Stimulated activated CD4-positive, alpha-beta T cell treated with anti-CD3 and anti-CD28 coated beads, Interleukin-12 subunit alpha, Interleukin-12 subunit beta, amount 100 ng/mL, for 24 hours (primary cell): ENCODE measurements around the gene CIB4.

Source experiments
- DNase-seq, 2 experiments: peaks; one replicate each; pipeline ENCODE4 v3.0.0-alpha.2; 2020; ENCODE audit warnings: low read depth in 2 of 2

Gene CIB4

DNA sequence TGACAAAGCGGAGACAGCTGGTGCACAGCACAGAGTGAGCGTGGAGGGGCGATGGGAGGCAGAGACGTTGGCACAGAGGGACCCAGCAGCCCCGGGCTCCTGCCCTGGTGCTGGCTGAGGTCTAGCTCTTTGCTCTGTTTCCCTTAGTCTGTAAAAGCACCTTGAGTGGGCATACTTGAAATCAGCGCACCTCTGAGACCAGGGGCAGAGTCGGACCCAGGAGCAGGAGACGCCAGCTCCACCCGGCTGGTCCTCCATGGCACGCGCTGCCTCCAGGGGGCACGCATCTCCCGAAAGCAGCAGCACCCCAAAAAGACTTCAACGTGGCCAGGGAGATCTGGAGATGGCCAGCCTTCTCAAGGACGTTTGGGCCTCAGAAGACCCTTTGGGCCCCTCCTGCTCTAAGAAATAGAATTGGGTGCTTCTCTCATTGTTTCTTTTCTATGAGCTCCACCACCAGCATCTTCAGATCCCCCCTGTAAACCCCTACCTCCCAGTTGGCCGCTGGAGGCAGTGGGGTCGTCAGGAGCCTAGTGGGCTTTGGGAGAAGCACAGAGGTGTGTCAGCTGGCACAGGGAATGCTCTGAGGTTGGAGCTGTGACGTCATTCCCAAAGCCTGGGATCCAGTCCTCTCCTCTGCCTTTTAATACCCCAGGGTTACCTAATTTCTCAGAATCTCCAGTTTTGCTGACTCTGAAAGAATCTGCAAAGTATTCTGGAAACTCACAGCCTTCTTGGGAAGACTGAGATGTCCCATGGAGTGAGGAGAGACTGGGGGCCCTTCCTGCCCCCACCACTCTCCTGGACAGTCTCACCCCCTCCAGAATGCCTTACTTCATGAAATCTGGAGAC, 58.9 kb downstream of the CIB4 start:
- no peak for DNase-seq

DNA sequence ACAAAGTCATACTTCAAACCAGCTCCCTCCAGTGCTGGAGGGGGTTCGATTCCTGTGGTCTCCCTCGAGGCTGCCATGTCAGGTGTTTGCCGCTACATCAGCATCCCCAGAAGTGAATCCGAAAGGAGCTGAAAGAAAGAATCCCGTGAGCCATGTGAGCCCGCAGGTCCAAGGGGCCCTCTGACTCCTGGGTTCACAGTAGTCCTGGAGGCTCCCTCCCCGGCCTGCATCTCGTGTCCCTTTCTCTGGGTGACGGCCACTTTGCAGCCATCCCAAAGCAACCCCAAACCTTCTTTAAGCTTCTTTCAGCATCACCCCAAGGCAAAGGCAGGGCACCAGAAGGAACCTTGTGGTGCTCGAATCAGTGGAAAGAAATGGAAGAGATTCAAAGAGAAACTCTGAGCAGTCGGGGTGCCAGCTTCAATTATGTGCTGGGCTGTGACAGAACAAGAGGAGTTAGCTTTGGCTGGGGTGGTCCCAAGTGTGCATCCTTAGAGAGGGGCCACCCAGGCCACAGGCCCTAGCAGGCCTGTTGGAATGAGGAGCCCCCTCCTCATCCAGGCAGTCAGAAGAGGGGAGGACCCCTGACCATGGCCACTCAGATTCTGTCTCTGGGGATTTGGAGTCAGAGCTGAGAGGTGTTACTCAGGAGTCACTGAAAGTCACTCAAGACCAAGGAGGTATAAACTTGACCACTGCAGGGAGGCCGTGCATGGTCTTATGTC, 59.7 kb downstream of the CIB4 start:
- DNase-seq = no peak

DNA sequence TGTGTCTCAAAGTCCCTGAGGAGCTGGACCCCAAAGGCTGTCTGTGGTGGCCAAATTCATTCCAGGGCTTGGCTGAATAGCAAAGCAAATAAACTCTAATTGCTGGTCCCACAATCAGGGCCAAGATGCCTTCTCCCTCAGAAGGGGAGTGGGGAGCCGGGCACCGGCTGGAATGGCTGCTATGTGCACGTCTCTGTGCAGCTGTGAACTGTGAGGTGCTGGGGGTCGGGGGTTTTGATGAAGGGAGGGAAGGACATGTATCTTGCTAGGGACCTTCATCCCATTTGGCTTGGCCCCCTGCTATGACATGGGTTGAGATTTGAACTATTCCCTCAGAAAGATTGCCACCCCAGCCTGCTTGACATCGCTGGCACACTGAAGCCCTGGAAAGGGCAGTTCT, 60.4 kb downstream of the CIB4 start:
- no peak for DNase-seq

DNA sequence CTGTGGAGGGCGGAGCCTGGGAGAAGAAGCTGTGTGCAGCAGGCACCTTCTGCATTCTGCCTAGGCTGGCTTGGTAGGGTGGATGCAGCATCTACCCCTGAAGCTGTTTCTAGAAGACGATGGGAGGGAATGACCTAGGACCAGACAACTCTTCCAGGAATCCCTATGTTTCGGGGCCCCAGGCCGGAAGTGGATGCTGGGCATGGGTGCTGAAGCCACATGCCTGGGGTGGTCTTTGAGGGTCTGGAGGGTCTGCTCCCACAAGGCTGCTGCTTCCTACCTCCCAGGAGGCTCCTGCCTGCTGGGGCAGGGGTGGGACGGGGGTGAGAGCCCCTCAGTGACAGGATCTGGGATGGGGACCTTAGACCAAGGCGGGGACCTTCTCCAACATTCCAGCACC, 61.0 kb downstream of the CIB4 start:
- DNase-seq = no peak

DNA sequence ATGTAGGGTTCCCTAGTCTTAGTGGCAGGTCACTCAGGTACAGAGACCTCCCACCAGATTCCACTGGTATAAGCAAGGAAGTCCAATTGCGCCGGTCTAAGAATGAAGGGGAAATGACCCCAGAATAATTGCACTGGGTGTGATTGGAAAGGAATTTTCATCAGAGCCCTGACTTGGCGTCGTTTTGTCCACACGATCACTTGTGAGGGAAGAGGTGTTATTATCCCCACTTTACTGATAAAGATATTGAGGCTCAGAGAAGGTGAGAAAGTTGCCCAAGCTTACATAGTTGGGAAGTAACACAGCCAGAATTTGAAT, 61.5 kb downstream of the CIB4 start:
- no peak for DNase-seq

DNA sequence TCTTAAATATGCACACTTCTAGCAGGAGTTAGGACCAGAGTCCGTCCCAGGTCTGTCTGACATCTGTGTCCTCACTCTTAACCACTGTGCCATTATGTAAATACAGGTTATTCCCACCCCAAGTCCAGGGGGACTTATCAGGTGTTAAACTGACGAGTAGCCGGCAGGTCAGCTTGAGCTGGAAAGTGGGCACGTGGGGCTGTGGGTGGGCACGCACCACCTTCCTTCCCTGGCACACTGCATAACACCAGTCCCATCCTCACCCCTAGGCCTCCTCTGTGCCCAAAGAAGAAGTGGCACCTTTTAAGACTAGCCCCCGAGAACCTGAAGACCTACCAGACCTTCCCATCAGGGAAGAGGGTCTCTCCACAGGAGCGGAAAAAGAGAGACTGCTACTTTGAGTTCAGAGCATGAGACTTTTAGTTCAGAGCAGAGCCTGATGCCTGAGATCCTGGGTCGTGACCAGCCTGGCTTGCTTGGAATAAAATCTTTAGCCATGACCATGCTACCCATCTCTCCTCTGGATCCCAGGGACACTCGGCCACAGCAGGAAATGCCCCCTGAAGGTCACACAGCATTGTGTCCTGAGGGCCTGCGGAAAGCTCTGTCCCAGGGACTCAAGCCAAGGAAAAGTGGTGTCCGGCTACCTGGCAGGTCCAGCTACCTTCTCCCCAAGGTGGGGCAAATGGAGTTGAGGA, 62.0 kb downstream of the CIB4 start:
- no peak for DNase-seq

DNA sequence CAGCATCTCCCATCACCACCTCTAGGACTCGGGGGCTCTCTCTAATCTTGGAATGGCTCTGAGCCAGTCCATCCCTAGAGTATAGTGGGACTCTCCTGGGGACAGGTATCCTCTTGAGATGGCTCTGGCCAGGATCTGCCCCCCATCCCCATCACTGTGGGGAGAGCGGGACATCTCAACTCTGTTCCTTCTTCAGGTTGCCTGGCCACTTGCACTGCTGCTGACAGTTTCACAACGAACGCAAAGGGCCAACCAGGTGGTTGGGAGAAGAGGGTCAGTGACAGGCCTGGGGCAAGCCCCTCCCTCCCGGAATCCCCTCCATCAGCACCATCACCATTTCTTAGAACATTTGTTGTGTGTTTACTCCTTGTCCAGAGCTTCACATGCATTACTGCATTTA, 62.6 kb downstream of the CIB4 start:
- DNase-seq = no peak

DNA sequence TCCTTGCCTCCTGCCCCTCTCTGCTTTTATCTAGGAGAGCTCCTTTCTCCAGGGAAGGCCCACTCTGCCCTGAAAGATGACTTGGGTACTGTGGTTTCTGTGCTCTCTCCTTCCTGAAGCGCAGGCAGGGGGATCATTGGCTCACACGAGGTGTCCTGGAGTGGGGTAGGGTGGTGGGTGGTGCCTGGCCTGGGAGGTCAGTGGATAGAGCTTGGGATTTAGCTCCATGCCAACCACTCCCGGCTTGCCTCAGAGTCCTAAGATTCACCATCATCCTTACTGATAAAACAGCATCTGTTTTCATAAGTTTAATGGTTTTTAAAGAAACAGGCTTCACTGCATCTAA, 63.1 kb downstream of the CIB4 start:
- DNase-seq = no peak

DNA sequence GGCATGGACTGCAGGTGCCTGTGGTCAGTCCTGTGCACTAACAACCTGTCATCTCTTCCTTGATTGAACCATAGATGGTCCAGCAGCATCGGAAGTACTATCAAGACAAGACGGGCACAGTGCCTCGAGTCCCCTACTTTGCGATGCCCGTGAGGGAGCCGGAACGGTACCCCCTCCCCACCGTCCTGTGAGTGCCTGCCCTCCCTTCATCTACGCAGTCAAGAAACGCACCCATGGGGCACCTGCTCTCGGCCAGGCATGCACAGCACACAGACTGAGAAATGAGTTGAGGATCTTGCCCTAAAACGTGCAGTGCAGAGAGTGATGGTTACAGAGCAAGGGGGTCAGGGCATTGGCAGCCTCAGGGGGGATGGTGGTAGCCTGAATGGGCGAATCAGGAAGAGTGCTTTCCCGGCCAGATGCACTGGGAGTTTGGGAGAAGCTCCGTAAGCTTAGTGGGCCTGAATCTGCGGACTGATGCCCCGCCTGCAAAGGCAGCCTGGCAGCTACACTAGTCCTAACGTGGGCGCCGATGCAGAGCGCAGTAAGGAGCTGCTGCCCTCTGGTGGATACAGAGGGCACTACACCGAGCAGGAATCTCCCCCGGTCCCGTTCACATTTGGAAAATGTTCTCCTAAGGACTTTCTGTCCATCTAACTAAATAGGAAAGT, 63.6 kb downstream of the CIB4 start:
- DNase-seq = peak; percentile 39 to 62

DNA sequence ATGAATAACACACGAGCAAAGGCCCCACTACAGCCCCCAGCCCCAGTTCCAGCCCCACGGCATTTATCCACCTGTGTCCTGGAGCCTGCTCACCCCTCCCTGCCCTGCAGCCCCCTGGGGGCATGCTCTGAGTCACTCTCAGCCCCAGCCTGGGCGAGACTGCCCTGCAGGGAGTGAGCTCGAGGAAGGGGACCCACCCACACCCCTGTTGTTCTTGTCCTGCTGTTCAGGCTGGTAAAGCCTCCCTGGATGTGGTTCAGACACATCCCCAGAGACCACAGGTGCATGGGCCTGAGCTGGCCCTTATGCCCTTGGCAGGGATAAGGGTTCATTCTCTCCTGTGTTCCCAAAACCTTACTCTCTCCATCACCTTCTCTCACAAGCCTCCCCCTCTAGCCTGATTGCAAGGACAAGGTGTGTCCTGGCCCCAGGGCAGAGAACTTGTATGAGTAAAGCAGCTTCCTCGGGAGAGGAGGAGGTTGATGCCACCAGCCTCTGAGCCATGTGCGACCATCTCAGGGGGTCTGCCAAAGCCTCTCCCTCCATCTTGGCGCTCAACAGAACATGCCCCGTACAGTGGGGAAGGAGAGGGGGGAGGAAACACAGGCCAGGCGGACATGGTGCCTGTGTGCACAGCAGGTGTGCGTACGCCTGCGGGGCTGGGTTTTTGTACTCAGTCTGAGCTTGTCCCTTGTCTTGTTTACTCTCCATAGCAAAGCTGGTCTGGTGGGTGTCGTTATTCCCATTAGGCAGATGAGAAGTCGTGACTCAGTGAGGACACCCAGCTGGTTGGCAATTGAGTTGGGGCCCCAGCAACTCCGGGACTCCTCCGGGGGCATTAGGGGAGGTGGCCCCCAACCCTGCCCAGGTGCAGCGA, 64.4 kb downstream of the CIB4 start:
- DNase-seq = no peak

DNA sequence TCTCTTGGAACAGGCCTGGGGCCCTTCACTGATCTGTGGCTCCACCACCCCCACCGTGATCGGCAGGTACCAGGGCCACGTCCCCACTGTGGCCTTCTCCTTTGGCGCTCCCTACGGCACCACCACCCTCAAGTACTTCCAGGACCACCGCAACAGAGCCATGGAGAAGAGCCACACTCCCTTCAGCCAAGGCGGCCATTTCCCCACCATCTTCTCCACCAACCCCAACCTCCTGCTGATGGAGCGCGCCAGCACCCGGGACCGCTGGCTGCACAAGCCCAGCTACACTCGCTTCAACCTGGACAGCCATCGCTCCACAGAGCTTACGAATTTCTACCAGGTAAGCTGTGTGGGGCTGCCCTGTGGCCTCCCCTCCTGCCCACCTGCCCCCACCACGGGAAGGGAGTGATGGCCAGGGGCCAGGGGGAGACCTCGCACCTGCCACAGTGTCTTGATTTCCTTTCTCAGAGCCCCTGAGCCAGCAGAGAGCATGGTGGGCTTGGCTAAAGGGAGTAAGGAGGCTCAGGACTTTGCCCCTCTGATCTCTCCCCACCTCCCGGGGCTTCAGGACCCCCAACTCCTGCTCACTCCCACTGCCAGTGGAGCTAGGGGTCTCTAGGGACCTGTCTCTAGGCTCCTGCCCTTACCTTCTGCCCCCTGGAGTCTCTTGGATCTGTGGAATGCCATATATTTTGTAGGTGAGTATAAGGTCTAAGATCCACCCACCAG, 65.2 kb downstream of the CIB4 start:
- DNase-seq = no peak

DNA sequence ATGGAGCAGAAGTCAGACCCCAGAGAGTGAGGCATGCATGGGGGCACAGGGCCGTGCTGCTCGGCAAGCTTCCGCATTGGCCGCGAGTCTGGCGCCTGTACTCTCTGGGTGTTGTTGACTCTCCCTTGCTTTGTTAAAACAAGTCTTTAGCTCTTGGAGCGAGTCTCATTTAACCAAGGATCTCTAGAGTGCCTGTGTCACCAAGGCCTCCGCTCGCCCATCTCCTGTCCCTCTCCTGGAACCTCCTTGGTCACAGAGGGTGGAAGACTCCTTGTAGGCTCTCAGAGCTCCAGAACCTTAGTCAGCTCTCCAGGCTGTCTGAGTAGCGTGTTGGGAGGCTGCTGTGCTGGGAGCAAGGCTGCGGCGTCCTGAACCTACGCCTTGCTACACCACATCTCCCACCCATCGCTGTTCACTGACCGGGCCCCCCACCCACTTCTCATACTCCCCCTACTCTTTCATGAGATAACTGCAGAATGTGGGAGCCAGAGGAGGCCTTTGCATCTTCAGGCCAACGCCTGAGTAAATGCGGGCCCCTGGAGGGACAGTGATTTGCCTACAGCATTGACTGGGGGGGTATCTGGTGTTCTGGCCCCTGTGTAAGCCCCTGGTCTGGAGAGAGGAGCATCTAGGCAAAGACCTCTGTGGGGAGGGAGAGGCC, 66.1 kb downstream of the CIB4 start:
- no peak for DNase-seq

DNA sequence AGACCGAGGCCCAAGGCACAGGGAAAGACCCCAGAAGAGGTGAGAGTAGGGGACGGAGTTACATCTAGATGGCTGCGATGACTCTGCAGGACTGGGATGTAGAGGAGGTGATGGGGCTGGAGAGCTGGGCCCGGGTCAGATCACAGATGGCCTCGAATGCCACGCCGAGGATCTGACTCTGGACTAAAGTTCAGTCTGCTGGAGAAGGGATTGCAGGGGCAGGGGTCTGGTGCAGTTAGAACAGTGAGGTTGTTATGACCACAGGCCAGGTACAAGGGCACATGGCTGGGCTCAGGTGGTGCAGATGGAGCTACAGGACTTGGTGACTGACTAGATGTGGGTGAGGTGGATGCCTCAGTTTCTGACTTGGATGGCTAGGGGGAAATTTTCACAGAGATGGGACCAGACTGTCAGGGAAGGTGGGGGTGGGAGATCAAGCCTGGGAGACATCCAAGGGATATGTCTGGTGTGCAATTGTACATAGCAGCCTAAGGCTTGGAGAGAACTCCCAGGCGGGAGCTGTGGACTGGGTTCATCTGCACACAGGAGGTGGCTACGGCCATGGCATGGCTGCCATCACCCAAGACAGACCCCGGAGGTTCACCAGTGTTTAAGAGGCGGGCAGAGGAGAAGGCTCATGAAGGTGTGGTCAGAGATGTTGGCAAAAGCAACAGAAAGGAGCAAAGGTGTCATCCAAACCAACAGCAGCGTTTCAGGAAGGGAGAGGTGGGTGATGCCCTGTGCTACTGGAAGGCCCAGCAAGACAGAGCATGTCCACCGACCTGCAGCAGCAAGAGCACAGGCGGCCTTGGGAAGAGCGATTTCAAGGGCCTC, 66.9 kb downstream of the CIB4 start:
- no peak for DNase-seq

DNA sequence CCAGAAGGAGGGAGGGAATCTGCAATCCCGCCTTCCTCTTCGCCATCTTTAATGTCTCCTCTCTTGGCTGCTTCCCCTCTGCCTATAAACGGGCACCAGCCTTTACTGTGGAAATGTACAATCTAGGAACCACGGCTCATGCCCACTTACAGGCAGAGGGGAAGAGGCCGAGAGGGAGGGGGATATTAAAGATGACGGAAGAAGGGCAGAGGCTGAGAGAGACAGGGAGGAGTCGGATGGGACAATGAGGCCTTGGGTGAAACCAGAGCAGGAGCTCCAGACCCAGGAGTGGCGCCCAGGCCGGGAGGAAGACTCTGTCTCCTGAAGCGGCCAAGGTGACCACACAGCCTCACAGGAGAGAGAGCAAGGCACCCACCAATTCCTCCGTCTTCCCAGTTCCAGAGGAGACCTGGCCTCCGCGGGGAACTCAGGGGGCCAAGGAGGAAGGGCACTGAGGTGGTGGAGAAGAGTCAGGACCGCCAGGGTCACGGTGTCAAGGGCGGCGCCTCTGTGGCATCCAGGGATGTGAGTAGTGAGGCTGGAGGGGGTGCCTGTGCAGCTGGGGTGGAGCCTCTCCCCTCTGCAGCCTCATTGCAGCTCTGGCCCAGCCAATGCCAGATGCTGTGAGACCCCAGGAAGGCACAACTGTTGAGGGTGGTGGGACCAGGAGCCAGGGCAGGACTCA, 67.8 kb downstream of the CIB4 start:
- DNase-seq = no peak

DNA sequence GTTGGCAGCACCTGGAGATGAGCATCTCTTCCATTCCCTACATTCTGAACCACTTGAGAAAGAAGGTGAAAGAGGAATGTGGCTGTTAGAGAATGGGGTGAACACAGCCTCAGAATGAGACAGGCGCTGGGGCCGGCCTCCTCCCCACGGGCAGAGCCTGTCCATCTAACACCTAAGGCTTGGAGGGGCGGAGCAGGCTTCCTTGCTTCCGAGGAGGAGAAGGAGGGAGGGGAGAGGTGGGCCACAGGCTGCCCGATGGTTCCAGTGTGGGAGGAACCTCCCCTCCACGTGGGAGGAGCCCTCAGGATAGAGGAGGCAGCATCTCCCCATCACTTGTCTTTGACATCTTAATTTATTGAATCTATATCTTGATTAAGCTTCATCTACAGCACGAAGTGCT, 68.6 kb downstream of the CIB4 start:
- DNase-seq = no peak

DNA sequence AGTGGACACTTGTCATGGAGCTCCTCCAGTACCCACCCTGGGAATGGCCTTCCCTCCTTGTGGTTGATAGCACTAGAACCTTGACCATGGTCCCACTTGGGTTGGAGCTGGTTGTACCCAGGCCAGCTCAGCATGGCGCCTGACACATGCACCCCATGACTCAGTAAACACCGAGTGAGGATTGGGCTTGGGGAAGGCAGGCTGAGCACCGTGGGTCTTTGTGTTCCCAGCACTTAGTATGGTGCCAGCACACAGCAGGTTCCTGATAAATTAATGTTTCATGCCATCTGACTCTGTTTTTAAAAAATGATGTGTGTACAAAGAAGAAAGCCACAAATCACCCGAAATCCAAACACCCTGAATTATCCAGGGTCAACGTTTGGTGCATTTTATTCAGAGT, 69.8 kb downstream of the CIB4 start:
- DNase-seq = no peak

DNA sequence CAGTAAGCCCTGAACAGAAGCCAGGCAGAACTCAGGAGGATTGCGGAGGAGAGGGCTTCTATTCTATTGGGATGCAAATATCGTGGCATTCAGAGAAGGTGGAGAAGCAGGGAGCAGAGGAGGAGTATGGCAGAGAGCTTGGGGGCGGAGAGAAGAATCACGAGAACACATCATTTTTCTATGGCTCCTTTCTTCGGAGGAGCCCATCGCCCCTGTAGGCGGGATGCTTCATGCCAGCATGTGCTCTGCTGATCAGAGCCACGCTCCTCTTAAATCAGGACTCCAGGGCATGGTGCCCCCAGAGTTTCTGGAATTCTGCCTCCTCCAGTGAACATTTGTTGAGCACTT, 71.1 kb downstream of the CIB4 start:
- no peak for DNase-seq

DNA sequence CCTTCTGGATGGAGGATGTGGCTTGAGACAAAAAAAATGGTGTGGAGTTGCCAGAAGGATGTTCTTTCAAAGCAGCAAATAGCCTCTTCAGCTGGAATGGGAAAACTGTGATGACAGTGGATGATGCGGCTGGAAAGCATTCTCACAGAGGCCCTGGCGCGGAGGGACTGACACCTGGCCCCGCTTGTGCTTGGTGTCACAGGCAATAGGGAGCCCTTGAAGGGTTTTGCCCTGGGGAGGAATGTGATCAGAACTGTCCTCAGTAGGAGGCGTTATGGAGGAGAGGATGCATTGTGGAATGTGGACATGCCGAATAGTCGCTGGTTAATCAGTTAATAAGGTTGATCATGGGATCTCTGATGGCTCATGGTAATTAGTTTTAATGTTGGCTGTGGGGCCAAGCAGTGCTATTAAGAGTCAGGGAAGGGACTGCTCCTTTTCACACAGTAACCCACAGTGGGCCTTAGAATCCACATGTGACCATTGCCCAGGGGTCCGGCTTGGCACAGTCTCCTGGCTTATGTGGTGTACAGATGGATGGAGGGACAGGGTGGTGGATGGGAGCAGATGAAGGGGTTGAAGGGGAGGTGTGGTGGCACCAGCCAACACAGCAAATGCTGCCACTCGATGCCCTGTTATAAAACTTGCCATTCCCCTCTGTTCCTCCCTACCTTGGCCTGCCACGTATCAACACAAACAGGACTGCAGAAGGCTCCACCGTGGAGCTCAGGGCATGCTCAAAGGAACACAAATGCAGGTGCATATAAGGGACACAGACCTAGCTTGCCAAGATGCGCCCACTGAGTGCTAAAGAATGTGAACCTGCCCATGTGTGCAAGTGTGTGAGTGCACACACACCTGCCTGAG, 71.7 kb downstream of the CIB4 start:
- DNase-seq = no peak
